Gastroesophageal sphincter (tissue), 4 donors: ENCODE results near the gene PPP1CB. TPM values are rescaled to one million over a fixed set of nuclear protein-coding genes. Genes with fewer than 3 reads are reported as not detected.
A peak's percentile ranks its signal among the peaks of the same experiment; 100 is the strongest.

ENCODE experiments used
- ATAC-seq: fragments of 150-250 bp; one replicate; pipeline ENCODE4 v1.9.1; 2016; ENCODE audit warnings: mild to moderate bottlenecking, moderate library complexity
- H3K27ac ChIP-seq, 4 donors: fragments of 200-600 bp; sonication (generic) in 3 of 4; 1 replicate in 3 of 4; 2 replicates in 1 of 4; pipeline ENCODE4 v1.5.1; 2016 to 2019
- H3K27me3 ChIP-seq: fragments of 200-600 bp; sonication (generic); one replicate; pipeline ENCODE4 v1.5.1; 2019
- H3K36me3 ChIP-seq, 2 donors: fragments of 200-600 bp; sonication (generic); one replicate each; pipeline ENCODE4 v1.5.1; 2019; ENCODE audit warnings: control low read depth in 1 of 2
- H3K4me1 ChIP-seq, 3 donors: fragments of 200-600 bp; sonication (generic); 1 replicate in 2 of 3; 2 replicates in 1 of 3; pipeline ENCODE4 v1.5.1; 2016 to 2019; ENCODE audit warnings: control low read depth in 2 of 3
- H3K4me3 ChIP-seq, 2 donors: fragments of 200-600 bp; sonication (generic); one replicate each; pipeline ENCODE4 v1.5.1; 2019; ENCODE audit warnings: mild to moderate bottlenecking in 1 of 2, moderate library complexity in 1 of 2
- H3K9me3 ChIP-seq, 3 donors: fragments of 200-600 bp; sonication (generic); one replicate each; pipeline ENCODE4 v1.5.1; 2017 to 2019; ENCODE audit warnings: control low read depth in 2 of 3
- EP300 ChIP-seq: sonication (generic); formaldehyde crosslinking; IDR thresholded peaks from one replicate; pipeline ENCODE4 v1.6.1; 2017; ENCODE audit warnings: antibody characterized with exemption, mild to moderate bottlenecking
- POLR2A ChIP-seq, 2 donors: fragments of 450-650 bp; IDR thresholded peaks; one replicate each; pipeline ENCODE4 v1.6.1; 2017; ENCODE audit warnings: antibody characterized with exemption in 2 of 2, mild to moderate bottlenecking in 2 of 2, moderate library complexity in 1 of 2
- POLR2AphosphoS5 ChIP-seq: sonication (generic); formaldehyde crosslinking; IDR thresholded peaks from one replicate; pipeline ENCODE4 v1.6.1; 2017; ENCODE audit warnings: antibody characterized with exemption
- WGBS, 2 donors: methylation state at CpG; one replicate each; pipeline ENCODE4 v1.1.5; 2018; ENCODE audit warnings: low coverage in 1 of 2; 5-methylcytosine and 5-hydroxymethylcytosine counted together
- total RNA-seq, 4 donors: library from RNA; depleted of rRNA; stranded (reverse); fragments of >200 nt; gene quantifications; one replicate each; pipeline ENCODE4 v1.1.0, GENCODE V29; 2016
- TF ChIP-seq, protein P1 (sequence below), 4 experiments: fragments of 200-600 bp in 2 of 4; fragments of 450-650 bp in 2 of 4; sonication (generic) in 1 of 4; IDR thresholded peaks; one replicate each; pipeline ENCODE4 v1.5.1; 2017 to 2019; ENCODE audit warnings: antibody characterized with exemption in 4 of 4, mild to moderate bottlenecking in 2 of 4, moderate library complexity in 2 of 4

The PPP1CB gene
- total RNA-seq = 1,000 to 10,000 TPM in 1 of 4 donors, 100 to 1,000 TPM in 3; 524 to 1,194 (median 837) TPM

DNA sequence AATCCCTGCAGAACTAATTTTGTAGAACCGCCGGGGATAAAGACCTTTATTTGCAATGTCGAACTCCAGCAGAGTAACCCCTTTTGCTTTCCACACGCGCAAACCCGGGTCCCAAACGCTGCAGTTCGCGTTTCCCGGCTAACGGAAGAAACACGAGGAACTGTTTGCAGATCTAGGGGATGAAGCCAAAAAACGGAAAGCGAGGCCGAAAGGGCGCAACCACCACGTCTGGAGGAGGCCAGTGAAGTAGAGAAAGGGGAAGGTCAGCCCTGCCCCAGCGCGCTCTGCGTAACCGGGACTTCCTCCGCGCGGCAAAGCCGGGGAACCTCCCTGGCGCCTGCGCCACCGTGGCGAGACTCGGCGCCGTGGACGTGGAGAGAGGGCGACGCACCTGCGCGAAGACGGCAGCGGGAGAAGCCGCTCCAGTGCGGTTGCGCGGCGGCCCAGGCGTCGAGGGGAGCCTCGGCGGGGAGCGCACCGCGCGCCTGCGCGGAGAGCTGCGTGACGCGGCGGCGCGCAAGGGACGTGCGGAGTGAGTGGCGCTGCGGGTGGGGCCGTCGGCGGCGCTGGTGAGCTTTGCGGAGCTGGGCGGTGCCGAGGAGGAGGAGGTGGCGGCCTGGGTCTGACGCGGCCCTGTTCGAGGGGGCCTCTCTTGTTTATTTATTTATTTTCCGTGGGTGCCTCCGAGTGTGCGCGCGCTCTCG is at the start of gene PPP1CB:
PPP1CB (plus strand) TSS at position 579 of the 704 bp plus-strand sequence. CDS start 295 bp downstream, outside the sequence.
- peak within 1 kb of the TSS; percentile 88 to 100 for H3K4me3 ChIP-seq
- peak; percentile 94 for ATAC-seq
- no peaks in the 10 kb centered on the region for H3K9me3 ChIP-seq
- 0 to 2% methylated on average over 4 to 6 of the region's 81 CpGs for WGBS, 2 donors
- TF ChIP-seq POLR2AphosphoS5 (peak; percentile 93), POLR2A (IDR thresholded peaks at IDR 0.05) (peak; percentile 87 to 91), EP300 (no peak)
- TF ChIP-seq, protein P1, sequence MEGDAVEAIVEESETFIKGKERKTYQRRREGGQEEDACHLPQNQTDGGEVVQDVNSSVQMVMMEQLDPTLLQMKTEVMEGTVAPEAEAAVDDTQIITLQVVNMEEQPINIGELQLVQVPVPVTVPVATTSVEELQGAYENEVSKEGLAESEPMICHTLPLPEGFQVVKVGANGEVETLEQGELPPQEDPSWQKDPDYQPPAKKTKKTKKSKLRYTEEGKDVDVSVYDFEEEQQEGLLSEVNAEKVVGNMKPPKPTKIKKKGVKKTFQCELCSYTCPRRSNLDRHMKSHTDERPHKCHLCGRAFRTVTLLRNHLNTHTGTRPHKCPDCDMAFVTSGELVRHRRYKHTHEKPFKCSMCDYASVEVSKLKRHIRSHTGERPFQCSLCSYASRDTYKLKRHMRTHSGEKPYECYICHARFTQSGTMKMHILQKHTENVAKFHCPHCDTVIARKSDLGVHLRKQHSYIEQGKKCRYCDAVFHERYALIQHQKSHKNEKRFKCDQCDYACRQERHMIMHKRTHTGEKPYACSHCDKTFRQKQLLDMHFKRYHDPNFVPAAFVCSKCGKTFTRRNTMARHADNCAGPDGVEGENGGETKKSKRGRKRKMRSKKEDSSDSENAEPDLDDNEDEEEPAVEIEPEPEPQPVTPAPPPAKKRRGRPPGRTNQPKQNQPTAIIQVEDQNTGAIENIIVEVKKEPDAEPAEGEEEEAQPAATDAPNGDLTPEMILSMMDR (IDR thresholded peaks at IDR 0.05) = peak in 3 of 4 experiments; percentile 40 to 67 (median 43)
- peaks cover 9 to 77% (median 13%) of the 10 kb centered on the region in 3 donors for H3K4me1 ChIP-seq
- H3K36me3 ChIP-seq = no peaks in the 10 kb centered on the region
- H3K27ac ChIP-seq = peak within 1 kb of the TSS; percentile 100
- no peaks in the 10 kb centered on the region for H3K27me3 ChIP-seq

DNA sequence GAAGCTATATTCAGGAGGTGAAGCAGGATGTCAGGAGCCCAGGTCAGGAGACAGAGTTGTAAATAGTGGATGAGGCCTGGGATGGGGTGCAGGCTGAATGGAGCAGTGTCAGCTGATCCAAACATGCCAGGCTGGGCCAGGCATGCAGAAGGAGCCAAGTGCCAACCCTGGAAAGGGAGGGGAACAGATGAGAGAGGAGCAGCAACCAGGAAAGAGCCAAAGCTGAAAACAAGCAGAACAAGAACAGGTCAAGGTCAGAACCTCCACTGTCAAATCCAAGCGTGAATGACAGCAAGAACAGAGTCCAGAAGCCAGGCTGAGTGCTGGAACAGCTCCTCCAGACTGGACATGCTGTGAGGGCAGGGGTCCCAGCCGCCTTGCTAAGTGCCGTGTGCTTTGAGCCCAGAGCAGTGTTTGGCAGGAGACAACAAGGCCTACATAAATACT is 49.2 kb upstream of the PPP1CB start:
- H3K27ac ChIP-seq = peak overlapping the region in 3 of 4 donors; percentile 58 to 71 (median 65)
- TF ChIP-seq POLR2AphosphoS5 (peak; percentile 15), EP300 (no peak), POLR2A (IDR thresholded peaks at IDR 0.05) (no peak)
- TF ChIP-seq, protein P1 (IDR thresholded peaks at IDR 0.05) = no peak
- whole genome bisulfite sequencing, 2 donors = 67 to 80% methylated on average over 1 of the region's 3 CpGs

DNA sequence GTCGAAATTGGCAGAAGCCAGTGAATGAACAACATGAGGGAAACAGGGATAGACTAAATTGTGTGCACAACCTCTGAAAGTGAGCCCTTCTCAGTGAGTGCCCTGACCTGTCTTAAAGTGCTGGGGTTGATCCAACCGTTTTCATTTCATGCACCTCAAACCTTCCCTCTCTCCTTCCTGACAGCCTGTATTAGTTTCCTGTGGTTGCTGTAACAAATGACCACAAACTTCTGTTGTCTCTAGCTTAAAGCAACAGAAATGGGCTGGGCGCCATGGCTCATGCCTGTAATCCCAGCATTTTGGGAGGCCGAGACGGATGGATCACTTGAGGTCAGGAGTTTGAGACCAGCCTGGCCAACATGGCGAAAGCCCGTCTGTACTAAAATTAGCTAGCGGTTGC is 48.8 kb upstream of the PPP1CB start:
- ATAC-seq = no peak
- Histone ChIP-seq H3K4me1 (peaks cover 0 to 20% (median 0%) of the 10 kb centered on the region in 3 donors), H3K36me3 (no peaks in the 10 kb centered on the region), H3K9me3 (no peaks in the 10 kb centered on the region), H3K27me3 (no peaks in the 10 kb centered on the region), H3K27ac (peak overlapping the region in 3 of 4 donors; percentile 58 to 71 (median 65)), H3K4me3 (no peak overlapping the region)
- no peak for TF ChIP-seq POLR2A (IDR thresholded peaks at IDR 0.05)
- TF ChIP-seq EP300 = no peak
- TF ChIP-seq POLR2AphosphoS5 = no peak
- TF ChIP-seq, protein P1 (IDR thresholded peaks at IDR 0.05) = no peak
- WGBS, 2 donors = 55 to 71% methylated on average over 2 of the region's 8 CpGs

More for the DNA sequence above, 49.2 kb upstream of the PPP1CB start:
- H3K4me3 ChIP-seq = no peak overlapping the region
- ATAC-seq = peak; percentile 83
- H3K27me3 ChIP-seq = no peaks in the 10 kb centered on the region
- peaks cover 0 to 16% (median 0%) of the 10 kb centered on the region in 3 donors for H3K4me1 ChIP-seq
- no peaks in the 10 kb centered on the region for H3K36me3 ChIP-seq
- no peaks in the 10 kb centered on the region for H3K9me3 ChIP-seq

DNA sequence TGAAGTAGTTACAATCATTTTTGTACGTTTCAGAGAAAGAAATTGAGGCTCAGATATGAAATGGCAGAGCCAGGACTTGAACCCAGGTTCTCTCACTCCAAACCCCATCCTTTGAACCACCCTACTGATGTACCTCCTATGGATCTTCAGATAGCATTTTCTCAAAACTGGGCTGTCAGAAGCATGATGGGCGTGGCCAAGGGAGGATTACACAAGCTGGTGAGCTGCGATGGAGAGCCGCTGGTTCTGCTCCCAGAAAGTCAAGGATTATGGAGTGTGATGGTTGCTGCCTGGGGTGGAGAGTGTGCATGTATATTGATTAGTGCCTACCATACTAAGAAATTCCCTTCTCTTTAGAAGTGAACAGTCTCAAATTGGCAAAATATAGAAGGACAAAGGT is 47.0 kb upstream of the PPP1CB start:
- 82 to 100% methylated on average over 2 to 4 of the region's 4 CpGs for WGBS, 2 donors
- ATAC-seq = no peak

More for the DNA sequence above, 47.0 kb upstream of the PPP1CB start:
- H3K4me3 ChIP-seq = no peak overlapping the region
- no peaks in the 10 kb centered on the region for H3K9me3 ChIP-seq
- H3K27ac ChIP-seq = no peak overlapping the region
- TF ChIP-seq POLR2AphosphoS5 (no peak), EP300 (no peak), POLR2A (IDR thresholded peaks at IDR 0.05) (no peak)
- TF ChIP-seq, protein P1 (IDR thresholded peaks at IDR 0.05) = no peak
- H3K4me1 ChIP-seq = peaks cover 0 to 35% (median 0%) of the 10 kb centered on the region in 3 donors
- H3K36me3 ChIP-seq = no peaks in the 10 kb centered on the region
- no peaks in the 10 kb centered on the region for H3K27me3 ChIP-seq
